ENCODE results near the gene KPNA4.
"Not testable (repeated sequence)": the region's sequence is repeated elsewhere in the genome, so short reads cannot be mapped to it uniquely, and the experiment has no call there.

KPNA4 gene

DNA sequence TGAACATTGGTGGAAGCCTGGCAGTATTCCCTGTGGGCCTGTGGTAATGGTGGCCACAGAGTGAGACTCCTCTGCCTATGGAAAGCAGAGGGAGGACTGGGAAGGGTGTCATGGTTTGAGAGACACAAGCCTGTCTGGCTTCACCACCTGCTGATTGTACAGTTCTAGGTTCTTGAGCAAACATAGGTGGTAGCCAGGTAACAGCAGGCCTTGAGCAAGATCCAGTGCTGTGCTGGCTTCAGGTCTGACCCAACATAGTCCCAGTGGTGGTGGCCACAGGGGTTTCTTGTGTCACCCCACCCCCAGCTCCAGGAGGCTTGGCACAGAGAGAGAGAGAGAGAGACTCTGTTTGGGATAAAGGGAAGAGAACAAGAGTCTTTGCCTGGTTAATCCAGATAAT, 22.7 kb upstream of the KPNA4 start:
- Histone ChIP-seq H3K4me3 (ENCODE audit: low read depth, low read length) (no peak overlapping the region), H3K4me1 (ENCODE audit: control insufficient read depth, insufficient read depth, low read length) (no peaks in the 10 kb centered on the region), H3K9me3 (ENCODE audit: control insufficient read depth, insufficient read depth, low read length) (no peaks in the 10 kb centered on the region), H3K27me3 (ENCODE audit: control insufficient read depth, insufficient read depth, low read length) (no peaks in the 10 kb centered on the region), H3K9ac (ENCODE audit: low read depth, low read length) (no peak overlapping the region), H3K36me3 (ENCODE audit: control insufficient read depth, insufficient read depth, low read length) (no peaks in the 10 kb centered on the region)

DNA sequence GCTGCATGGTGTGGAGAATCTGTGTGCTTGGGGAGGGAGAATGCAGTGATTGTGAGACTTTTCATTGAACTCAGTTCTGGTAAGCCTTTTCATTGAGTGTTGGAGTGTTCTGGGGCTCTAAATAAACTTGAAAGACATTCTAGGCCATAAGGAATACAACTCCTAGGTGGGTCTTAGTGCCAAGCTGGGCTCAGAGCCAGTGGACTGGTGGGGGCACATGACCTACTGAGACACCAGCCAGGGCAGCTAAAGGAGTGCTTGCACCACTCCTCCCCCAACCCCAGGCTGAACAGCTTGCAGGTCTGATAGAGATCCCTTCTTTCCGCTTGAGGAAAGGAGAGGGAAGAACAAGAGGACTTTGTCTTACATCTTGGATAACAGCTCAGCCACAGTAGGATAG, 21.7 kb upstream of the KPNA4 start:
- Histone ChIP-seq H3K9me3 (ENCODE audit: control insufficient read depth, insufficient read depth, low read length) (no peaks in the 10 kb centered on the region), H3K9ac (ENCODE audit: low read depth, low read length) (no peak overlapping the region), H3K36me3 (ENCODE audit: control insufficient read depth, insufficient read depth, low read length) (no peaks in the 10 kb centered on the region), H3K4me3 (ENCODE audit: low read depth, low read length) (no peak overlapping the region), H3K4me1 (ENCODE audit: control insufficient read depth, insufficient read depth, low read length) (no peaks in the 10 kb centered on the region), H3K27me3 (ENCODE audit: control insufficient read depth, insufficient read depth, low read length) (no peaks in the 10 kb centered on the region)

DNA sequence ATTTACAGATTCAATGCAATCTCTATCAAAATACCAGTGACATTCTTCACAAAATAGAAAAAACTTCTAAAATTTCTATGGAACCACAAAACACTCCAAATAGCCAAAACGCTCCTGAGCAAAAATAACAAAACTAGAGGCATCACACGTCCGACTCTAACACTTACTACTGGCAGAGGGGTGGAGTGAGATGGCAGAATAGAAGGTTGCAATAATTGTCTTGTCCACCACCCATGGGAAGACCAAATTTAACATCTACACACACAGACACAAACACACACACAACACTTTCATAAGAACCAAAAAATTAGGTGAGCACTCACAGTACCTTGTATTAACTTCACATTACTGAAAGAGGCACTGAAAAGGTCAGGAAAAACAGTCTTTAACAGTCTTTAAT, 21.3 kb upstream of the KPNA4 start:
- H3K4me3 ChIP-seq (ENCODE audit: low read depth, low read length), result no peak overlapping the region
- no peaks in the 10 kb centered on the region for H3K27me3 ChIP-seq (ENCODE audit: control insufficient read depth, insufficient read depth, low read length)
- no peaks in the 10 kb centered on the region for H3K4me1 ChIP-seq (ENCODE audit: control insufficient read depth, insufficient read depth, low read length)
- no peak overlapping the region for H3K9ac ChIP-seq (ENCODE audit: low read depth, low read length)
- H3K36me3 ChIP-seq (ENCODE audit: control insufficient read depth, insufficient read depth, low read length), result no peaks in the 10 kb centered on the region
- H3K9me3 ChIP-seq (ENCODE audit: control insufficient read depth, insufficient read depth, low read length), result no peaks in the 10 kb centered on the region

DNA sequence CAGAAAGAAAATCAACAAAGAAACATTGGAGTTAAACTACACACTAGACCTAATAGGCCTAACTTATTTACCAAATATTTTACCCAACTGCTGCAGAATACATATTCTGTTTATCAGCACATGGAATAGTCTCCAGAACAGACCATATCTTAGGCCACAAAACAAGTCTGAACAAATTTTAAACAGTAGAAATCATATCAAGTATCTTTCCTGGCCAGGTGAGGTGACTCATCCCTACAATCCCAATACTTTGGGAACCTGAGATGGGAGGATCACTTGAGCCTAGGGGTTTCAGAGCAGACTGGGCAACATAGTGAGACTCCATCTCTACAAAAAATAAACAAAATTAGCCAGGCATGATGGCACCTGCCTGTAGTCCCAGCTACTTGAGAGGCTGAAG, 18.1 kb upstream of the KPNA4 start:
- Histone ChIP-seq H3K36me3 (ENCODE audit: control insufficient read depth, insufficient read depth, low read length) (no peaks in the 10 kb centered on the region), H3K27me3 (ENCODE audit: control insufficient read depth, insufficient read depth, low read length) (no peaks in the 10 kb centered on the region), H3K4me3 (ENCODE audit: low read depth, low read length) (no peak overlapping the region), H3K9me3 (ENCODE audit: control insufficient read depth, insufficient read depth, low read length) (no peaks in the 10 kb centered on the region), H3K4me1 (ENCODE audit: control insufficient read depth, insufficient read depth, low read length) (no peaks in the 10 kb centered on the region), H3K9ac (ENCODE audit: low read depth, low read length) (no peak overlapping the region)

DNA sequence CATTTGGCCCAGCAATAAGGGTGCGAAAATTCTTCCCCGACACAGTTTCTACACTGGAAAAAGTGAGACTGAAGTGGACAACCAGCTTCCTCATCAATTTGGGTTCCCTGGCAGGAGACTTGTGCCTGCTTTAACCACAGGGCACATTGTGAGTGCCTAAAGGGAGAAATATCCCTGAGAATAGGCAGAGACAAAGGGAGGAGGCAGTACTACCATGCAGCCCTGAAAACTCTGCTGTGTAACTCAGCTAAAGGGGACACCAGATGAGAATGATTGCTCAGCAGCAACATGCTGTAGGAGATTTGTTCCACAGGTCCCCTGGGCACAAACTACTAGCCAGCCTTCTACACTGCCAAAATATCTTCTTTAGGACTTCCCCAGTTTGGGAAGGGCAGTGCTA, 15.6 kb upstream of the KPNA4 start:
- Histone ChIP-seq H3K36me3 (ENCODE audit: control insufficient read depth, insufficient read depth, low read length) (no peaks in the 10 kb centered on the region), H3K27me3 (ENCODE audit: control insufficient read depth, insufficient read depth, low read length) (no peaks in the 10 kb centered on the region), H3K9me3 (ENCODE audit: control insufficient read depth, insufficient read depth, low read length) (no peaks in the 10 kb centered on the region), H3K4me1 (ENCODE audit: control insufficient read depth, insufficient read depth, low read length) (no peaks in the 10 kb centered on the region), H3K4me3 (ENCODE audit: low read depth, low read length) (no peak overlapping the region), H3K9ac (ENCODE audit: low read depth, low read length) (no peak overlapping the region)

DNA sequence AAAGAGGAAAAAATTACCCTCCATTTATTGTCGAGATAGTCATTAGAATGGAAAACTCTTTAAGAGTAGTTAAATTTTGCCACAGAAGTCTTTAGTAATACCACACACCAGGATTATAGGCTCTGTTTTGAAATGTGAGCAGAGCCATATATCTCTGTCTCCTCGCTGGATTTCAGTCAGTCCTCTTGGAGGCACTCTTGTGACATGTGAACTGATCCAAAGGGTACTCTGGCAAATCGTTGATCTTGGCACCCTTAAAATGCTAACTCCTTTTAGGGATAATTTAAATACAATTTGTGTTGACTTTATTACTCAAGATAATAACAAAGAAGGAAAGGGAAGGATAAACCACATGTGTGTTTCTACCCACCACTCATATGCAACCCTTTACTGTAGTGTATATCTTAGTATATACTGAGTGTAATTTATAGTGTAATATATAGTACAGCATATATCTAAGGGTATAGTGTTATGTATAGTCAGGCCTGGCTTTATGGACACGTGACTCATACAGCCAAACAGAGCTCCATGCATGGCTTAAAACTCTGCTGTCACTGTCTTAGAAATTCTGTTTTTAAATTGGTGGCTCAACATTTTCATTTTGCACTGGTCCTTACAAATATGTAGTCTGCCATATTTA, 12.3 kb upstream of the KPNA4 start:
- no peaks in the 10 kb centered on the region for H3K4me1 ChIP-seq (ENCODE audit: control insufficient read depth, insufficient read depth, low read length)
- H3K4me3 ChIP-seq (ENCODE audit: low read depth, low read length), result no peak overlapping the region
- no peaks in the 10 kb centered on the region for H3K36me3 ChIP-seq (ENCODE audit: control insufficient read depth, insufficient read depth, low read length)
- no peaks in the 10 kb centered on the region for H3K9me3 ChIP-seq (ENCODE audit: control insufficient read depth, insufficient read depth, low read length)
- H3K27me3 ChIP-seq (ENCODE audit: control insufficient read depth, insufficient read depth, low read length), result no peaks in the 10 kb centered on the region
- H3K9ac ChIP-seq (ENCODE audit: low read depth, low read length), result no peak overlapping the region

DNA sequence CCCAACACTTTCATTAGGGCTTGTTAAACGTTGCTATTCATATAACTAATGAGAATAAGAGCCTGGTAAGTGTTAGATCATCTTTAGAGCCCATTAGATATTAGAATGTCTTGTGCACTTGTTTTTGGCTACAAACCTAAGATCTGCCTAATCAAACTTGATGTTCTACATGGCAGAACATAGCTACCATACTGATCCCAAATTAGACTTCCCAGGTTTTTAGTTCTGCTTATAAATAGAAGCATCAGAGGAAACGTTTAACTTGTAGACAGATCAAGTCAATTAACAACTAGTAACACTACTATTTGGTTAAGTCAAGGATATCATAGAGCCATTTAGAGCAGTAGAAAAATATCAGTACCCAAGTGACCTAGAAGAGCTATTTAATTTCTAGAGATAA, 11.7 kb upstream of the KPNA4 start:
- Histone ChIP-seq H3K9ac (ENCODE audit: low read depth, low read length) (no peak overlapping the region), H3K4me3 (ENCODE audit: low read depth, low read length) (no peak overlapping the region), H3K27me3 (ENCODE audit: control insufficient read depth, insufficient read depth, low read length) (no peaks in the 10 kb centered on the region), H3K9me3 (ENCODE audit: control insufficient read depth, insufficient read depth, low read length) (no peaks in the 10 kb centered on the region), H3K4me1 (ENCODE audit: control insufficient read depth, insufficient read depth, low read length) (no peaks in the 10 kb centered on the region), H3K36me3 (ENCODE audit: control insufficient read depth, insufficient read depth, low read length) (no peaks in the 10 kb centered on the region)

DNA sequence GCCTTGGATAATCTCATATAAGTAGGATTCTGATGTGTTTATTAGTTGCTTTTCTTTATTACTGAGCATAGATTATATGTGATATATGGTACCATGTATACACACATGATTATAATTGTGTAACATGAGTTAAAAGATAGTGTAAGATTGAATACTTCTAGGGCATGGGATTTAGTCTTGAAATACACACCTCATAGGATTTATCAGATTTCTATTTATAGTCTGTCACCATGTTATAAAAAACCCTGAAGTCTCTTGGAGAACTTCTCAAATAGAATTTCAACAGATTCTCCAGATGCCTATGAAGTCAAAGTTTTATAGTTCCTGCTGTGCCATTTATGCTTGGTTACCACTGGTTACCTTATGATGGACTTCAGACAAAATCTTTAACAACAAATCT, 11.2 kb upstream of the KPNA4 start:
- Histone ChIP-seq H3K4me3 (ENCODE audit: low read depth, low read length) (no peak overlapping the region), H3K4me1 (ENCODE audit: control insufficient read depth, insufficient read depth, low read length) (no peaks in the 10 kb centered on the region), H3K9me3 (ENCODE audit: control insufficient read depth, insufficient read depth, low read length) (no peaks in the 10 kb centered on the region), H3K9ac (ENCODE audit: low read depth, low read length) (no peak overlapping the region), H3K36me3 (ENCODE audit: control insufficient read depth, insufficient read depth, low read length) (no peaks in the 10 kb centered on the region), H3K27me3 (ENCODE audit: control insufficient read depth, insufficient read depth, low read length) (no peaks in the 10 kb centered on the region)

DNA sequence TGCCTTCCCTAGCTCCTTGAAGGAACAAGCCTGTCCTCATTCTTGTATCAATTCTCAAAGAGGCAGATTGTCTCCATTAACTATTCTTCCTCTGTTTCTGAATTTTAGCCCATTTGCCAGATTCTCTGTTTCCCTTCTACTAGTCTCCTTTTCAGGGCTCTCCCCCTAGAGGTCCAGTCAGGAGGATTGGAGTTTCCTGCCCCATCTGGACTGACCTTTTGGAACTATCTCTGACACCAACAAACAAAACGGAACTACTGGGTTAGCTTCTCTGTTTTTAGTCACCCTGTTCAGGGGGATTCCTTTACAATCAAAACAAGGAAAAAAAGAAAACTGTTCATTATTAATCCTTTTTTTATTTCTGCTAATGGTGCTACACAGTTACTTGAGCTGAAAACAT, 10.2 kb upstream of the KPNA4 start:
- H3K36me3 ChIP-seq (ENCODE audit: control insufficient read depth, insufficient read depth, low read length), result no peaks in the 10 kb centered on the region
- H3K27me3 ChIP-seq (ENCODE audit: control insufficient read depth, insufficient read depth, low read length), result no peaks in the 10 kb centered on the region
- H3K9ac ChIP-seq (ENCODE audit: low read depth, low read length), result no peak overlapping the region

DNA sequence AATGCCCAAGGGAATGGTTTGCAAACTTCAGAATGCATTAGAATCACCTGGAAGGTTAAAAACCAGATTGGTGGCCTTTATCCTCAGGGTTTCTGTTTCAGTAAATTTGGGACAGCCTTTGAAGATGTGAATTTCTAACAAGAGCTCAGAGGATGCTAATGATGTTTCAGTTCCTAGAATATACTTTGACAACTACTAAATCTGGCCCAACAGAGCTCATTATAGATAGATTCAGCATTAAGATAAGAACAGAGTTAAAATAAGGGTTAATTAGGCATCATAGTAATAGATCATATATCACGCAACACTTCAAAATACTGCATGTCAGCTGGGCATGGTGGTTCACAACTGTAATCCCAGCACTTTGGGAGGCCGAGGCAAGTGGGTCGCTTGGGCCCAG, 9.3 kb upstream of the KPNA4 start:
- H3K27me3 ChIP-seq (ENCODE audit: control insufficient read depth, insufficient read depth, low read length), result no peaks in the 10 kb centered on the region
- no peak overlapping the region for H3K9ac ChIP-seq (ENCODE audit: low read depth, low read length)

More for the DNA sequence above, 10.2 kb upstream of the KPNA4 start:
- Histone ChIP-seq H3K4me3 (ENCODE audit: low read depth, low read length) (no peak overlapping the region), H3K9me3 (ENCODE audit: control insufficient read depth, insufficient read depth, low read length) (no peaks in the 10 kb centered on the region), H3K4me1 (ENCODE audit: control insufficient read depth, insufficient read depth, low read length) (no peaks in the 10 kb centered on the region)

DNA sequence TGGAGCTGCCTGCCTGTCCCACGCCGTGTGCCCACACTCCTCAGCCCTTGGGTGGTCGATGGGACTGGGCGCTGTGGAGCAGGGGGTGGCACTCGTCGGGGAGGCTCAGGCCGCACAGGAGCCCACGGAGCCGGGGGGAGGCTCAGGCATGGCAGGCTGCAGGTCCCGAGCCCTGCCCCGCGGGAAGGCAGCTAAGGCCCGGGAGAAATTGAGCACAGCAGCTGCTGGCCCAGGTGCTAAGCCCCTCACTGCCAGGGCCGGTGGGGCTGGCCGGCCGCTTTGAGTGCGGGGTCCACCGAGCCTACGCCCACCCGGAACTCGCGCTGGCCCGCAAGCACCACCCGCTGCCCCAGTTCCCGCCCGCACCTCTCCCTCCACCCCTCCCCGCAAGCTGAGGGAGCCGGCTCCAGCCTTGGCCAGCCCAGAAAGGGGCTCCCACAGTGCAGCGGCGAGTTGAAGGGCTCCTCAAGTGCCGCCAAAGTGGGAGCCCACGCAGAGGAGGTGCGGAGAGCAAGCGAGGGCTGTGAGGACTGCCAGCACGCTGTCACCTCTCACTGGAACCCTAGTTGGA, 8.7 kb upstream of the KPNA4 start:
- H3K9ac ChIP-seq (ENCODE audit: low read depth, low read length); H3K27me3 ChIP-seq (ENCODE audit: control insufficient read depth, insufficient read depth, low read length); H3K36me3 ChIP-seq (ENCODE audit: control insufficient read depth, insufficient read depth, low read length); H3K4me1 ChIP-seq (ENCODE audit: control insufficient read depth, insufficient read depth, low read length); H3K4me3 ChIP-seq (ENCODE audit: low read depth, low read length); H3K9me3 ChIP-seq (ENCODE audit: control insufficient read depth, insufficient read depth, low read length): not testable (repeated sequence)

More for the DNA sequence above, 9.3 kb upstream of the KPNA4 start:
- Histone ChIP-seq H3K4me3 (ENCODE audit: low read depth, low read length) (no peak overlapping the region), H3K4me1 (ENCODE audit: control insufficient read depth, insufficient read depth, low read length) (no peaks in the 10 kb centered on the region), H3K36me3 (ENCODE audit: control insufficient read depth, insufficient read depth, low read length) (no peaks in the 10 kb centered on the region), H3K9me3 (ENCODE audit: control insufficient read depth, insufficient read depth, low read length) (no peaks in the 10 kb centered on the region)

DNA sequence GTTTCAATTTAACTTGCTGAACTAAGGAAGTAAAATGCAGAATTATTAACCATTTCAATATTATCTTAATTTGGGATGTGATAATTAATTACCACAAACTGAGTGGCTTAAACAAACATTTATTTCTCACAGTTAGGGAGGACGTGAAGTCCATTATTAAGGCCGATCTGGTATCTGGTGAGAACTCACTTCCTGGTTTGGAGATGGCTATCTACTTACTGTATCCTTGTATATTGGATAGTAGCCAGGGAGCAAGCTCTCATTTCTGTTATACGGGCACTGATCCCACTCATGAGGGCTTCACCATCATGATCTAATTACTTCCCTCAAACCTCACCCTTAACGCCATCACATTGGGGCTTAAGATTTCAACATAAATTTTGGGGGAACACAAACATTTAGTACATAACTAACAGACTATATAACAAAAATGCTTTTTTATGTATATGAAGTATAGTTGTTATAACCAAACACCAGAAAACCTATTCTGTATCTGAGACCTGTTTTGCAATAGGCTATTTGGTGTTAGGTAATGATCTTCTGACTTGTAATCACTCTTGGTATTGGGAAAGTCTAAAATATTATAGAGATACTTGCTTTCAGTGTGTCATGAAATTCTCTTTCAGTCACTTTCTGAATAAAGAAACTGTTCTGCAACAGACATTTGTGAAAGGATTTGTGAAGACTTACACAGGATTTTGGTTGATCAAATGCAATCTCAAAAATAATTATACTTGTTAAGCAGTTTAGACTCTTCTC, 4.7 kb upstream of the KPNA4 start:
- H3K9ac ChIP-seq (ENCODE audit: low read depth, low read length), result no peak overlapping the region
- H3K4me3 ChIP-seq (ENCODE audit: low read depth, low read length), result no peak overlapping the region
- no peaks in the 10 kb centered on the region for H3K9me3 ChIP-seq (ENCODE audit: control insufficient read depth, insufficient read depth, low read length)
- peaks cover 3% of the 10 kb centered on the region for H3K36me3 ChIP-seq (ENCODE audit: control insufficient read depth, insufficient read depth, low read length)
- H3K27me3 ChIP-seq (ENCODE audit: control insufficient read depth, insufficient read depth, low read length), result no peaks in the 10 kb centered on the region
- no peaks in the 10 kb centered on the region for H3K4me1 ChIP-seq (ENCODE audit: control insufficient read depth, insufficient read depth, low read length)

All from iPS-15b (cell line).